GM12878 (cell line): ENCODE measurements around the gene FCGR2B. TPM values are rescaled to one million over a fixed set of nuclear protein-coding genes. Genes with fewer than 3 reads are reported as not detected.
"Not testable (repeated sequence)": the region's sequence is repeated elsewhere in the genome, so short reads cannot be mapped to it uniquely, and the experiment has no call there.

Experiments used
- ATAC-seq: fragments of 200-7000 bp; cut with Tn5 transposase; 3 replicates; pipeline ENCODE4 v1.9.1; 2020; ENCODE audit warnings: mild to moderate bottlenecking, moderate library complexity
- BruUV-seq: library from RNA; stranded (reverse); fragments of 400-500 nt; replicated peaks from 2 replicates; lab custom pipeline; 2021; lab: Mats Ljungman, UMichigan
- CTCF ChIA-PET: fragments of 300-600 bp; sonication (Branson Sonifier 250); formaldehyde crosslinking; extraction: SDS; loops from one replicate; lab custom pipeline; 2021; ENCODE audit warnings: inconsistent platforms; lab: Yijun Ruan, JAX
- POLR2A ChIA-PET: fragments of 350-600 bp; formaldehyde crosslinking; extraction: SDS; loops from one replicate; lab custom pipeline; 2021; ENCODE audit warnings: inconsistent platforms; lab: Charles Lee
- RAD21 ChIA-PET: fragments of 300-600 bp; sonication (Branson Sonifier 250); formaldehyde crosslinking; loops from one replicate; lab custom pipeline; 2023; ENCODE audit warnings: antibody characterized with exemption; ENCODE audit not compliant: unreplicated experiment; lab: Charles Lee
- SMC1A ChIA-PET: fragments of 300-600 bp; sonication (Branson Sonifier 250); formaldehyde crosslinking; loops from one replicate; lab custom pipeline; 2023; ENCODE audit not compliant: unreplicated experiment, uncharacterized antibody; lab: Charles Lee
- DNase-seq: peaks from one replicate; pipeline ENCODE4 v3.0.0-alpha.2; 2011; ENCODE audit warnings: low read depth, low spot score
- FAIRE-seq: peaks from 3 replicates; lab custom pipeline; 2011; peaks lifted over from hg19 to GRCh38; lab: Jason Lieb, UNC
- H2AFZ ChIP-seq: 2 replicates; pipeline ENCODE4 v1.6.0; 2011; ENCODE audit warnings: low read depth, low read length, control low read depth; ENCODE audit not compliant: control insufficient read depth
- H3K27ac ChIP-seq: 2 replicates; pipeline ENCODE4 v1.5.1; 2011; ENCODE audit warnings: control low read depth; ENCODE audit not compliant: control insufficient read depth, insufficient read depth
- H3K27me3 ChIP-seq, 2 experiments: replicated peaks in 1 of 2; 2 replicates each; pipeline versions ENCODE4 v1.6.0 to v1.6.1; 2011; ENCODE audit warnings: low read length in 1 of 2; ENCODE audit not compliant: control insufficient read depth in 2 of 2, insufficient read depth in 2 of 2
- H3K36me3 ChIP-seq, 2 experiments: 2 replicates each; pipeline ENCODE4 v1.5.1; 2011; ENCODE audit warnings: low read length in 1 of 2; ENCODE audit not compliant: control insufficient read depth in 2 of 2, insufficient read depth in 2 of 2
- H3K4me1 ChIP-seq: 2 replicates; pipeline ENCODE4 v1.6.1; 2011; ENCODE audit warnings: mild to moderate bottlenecking, low read length, moderate library complexity, mixed read lengths; ENCODE audit not compliant: control insufficient read depth, insufficient read depth
- H3K4me2 ChIP-seq: 2 replicates; pipeline ENCODE4 v1.6.0; 2011; ENCODE audit warnings: control low read depth; ENCODE audit not compliant: control insufficient read depth, insufficient read depth
- H3K4me3 ChIP-seq: fragments of 200-600 bp; sonication (generic); 2 replicates; pipeline ENCODE4 v1.5.1; 2016
- H3K79me2 ChIP-seq: 2 replicates; pipeline ENCODE4 v1.6.0; 2011; ENCODE audit warnings: low read length; ENCODE audit not compliant: control insufficient read depth, insufficient read depth
- H3K9ac ChIP-seq: 2 replicates; pipeline ENCODE4 v1.8.0; 2011; ENCODE audit warnings: low read length, control low read depth, mixed read lengths; ENCODE audit not compliant: control insufficient read depth, insufficient read depth
- H3K9me3 ChIP-seq: replicated peaks from 3 replicates; pipeline ENCODE4 v1.5.1; 2011; ENCODE audit warnings: mild to moderate bottlenecking, low read length; ENCODE audit not compliant: control insufficient read depth, insufficient read depth
- H4K20me1 ChIP-seq: 2 replicates; pipeline ENCODE4 v1.6.0; 2011; ENCODE audit not compliant: control insufficient read depth, insufficient read depth
- CTCF ChIP-seq, 3 experiments: IDR thresholded peaks in 2 of 3; conservative IDR thresholded peaks in 1 of 3; 2 replicates each; pipeline ENCODE4 v1.5.1; 2011; ENCODE audit warnings: low read depth in 3 of 3, low read length in 3 of 3, mild to moderate bottlenecking in 3 of 3, control low read depth in 2 of 3, moderate library complexity in 2 of 3, inconsistent platforms in 1 of 3, mixed read lengths in 1 of 3; ENCODE audit not compliant: control insufficient read depth in 2 of 3, insufficient read depth in 1 of 3; ENCODE audit errors: extremely low read depth in 1 of 3
- ETV6 ChIP-seq, 2 experiments: fragments of 450-650 bp in 1 of 2; IDR thresholded peaks in 1 of 2; conservative IDR thresholded peaks in 1 of 2; 2 replicates each; pipeline ENCODE4 v1.6.1; 2014; ENCODE audit warnings: antibody characterized with exemption in 1 of 2, borderline replicate concordance in 1 of 2, low read depth in 1 of 2, mild to moderate bottlenecking in 1 of 2, moderate library complexity in 1 of 2
- RAD21 ChIP-seq: IDR thresholded peaks from 2 replicates; pipeline ENCODE4 v1.6.1; 2011; ENCODE audit warnings: mild to moderate bottlenecking, low read depth, low read length, moderate library complexity; ENCODE audit not compliant: insufficient read depth
- SMC3 ChIP-seq: IDR thresholded peaks from 2 replicates; pipeline ENCODE4 v1.6.1; 2011; ENCODE audit warnings: low read length, improper control_type of control experiment, borderline replicate concordance
- WGBS: methylation state at CpG from one replicate; pipeline ENCODE4 v1.1.6; 2016; ENCODE audit warnings: low lambda C conversion rate; ENCODE audit not compliant: insufficient replicate concordance, insufficient coverage; ENCODE audit errors: missing lambda C conversion rate; 5-methylcytosine and 5-hydroxymethylcytosine counted together
- in situ Hi-C: fragments of 300-500 bp; cut with MboI; formaldehyde crosslinking; loops from 9 replicates; pipeline ENCODE4 v1.14.3; 2018; ENCODE audit warnings: mixed read lengths
- intact Hi-C: fragments of 100-400 bp; cut with micrococcal nuclease; formaldehyde crosslinking; loops from one replicate; pipeline ENCODE4 v1.14.2; 2022; ENCODE audit not compliant: unreplicated experiment
- polyA plus RNA-seq, 11 experiments: library from polyadenylated mRNA; depleted of rRNA in 4 of 11; unstranded in 6 of 11; stranded (reverse) in 5 of 11; fragments of >200 nt; fragmentation: Nextera tagmentation in 4 of 11; fragmentation: Illumina TruSeq in 1 of 11; extraction: Ambion mirVana in 4 of 11; extraction: Trizol in 1 of 11; gene quantifications; 1 replicate in 1 of 11; 2 replicates in 10 of 11; pipeline versions ENCODE4 v1.2.1 to v1.2.3, GENCODE V29; 2011 to 2016; ENCODE audit warnings: inconsistent platforms in 2 of 11, missing spikeins in 2 of 11, low read depth in 1 of 11
- total RNA-seq, 4 experiments: library from RNA; depleted of rRNA in 3 of 4; stranded (reverse); fragments of >200 nt in 3 of 4; fragmentation: Illumina TruSeq in 1 of 4; extraction: Trizol in 1 of 4; gene quantifications; 2 replicates each; pipeline versions ENCODE4 v1.2.1 to v1.2.3, GENCODE V29; 2013 to 2021

The FCGR2B gene
- total and polyA plus RNA-seq, 10 of the 15 experiments (the other 5 are each of a cell fraction or from before 2014, with no cell fraction given): 76.6 to 216 (median 108) TPM

GRCh38 chr1:161642697-161643096, 20.2 kb upstream of the FCGR2B start:
- SMC1A ChIA-PET: interaction anchor here (0.9 kb wide), 1 partner anchor 96 kb away, joined by 6 read pairs; no protein-coding TSS in a partner anchor
- H3K79me2 ChIP-seq, H4K20me1 ChIP-seq: not testable (repeated sequence)
- TF ChIP-seq CTCF (IDR thresholded peaks at IDR 0.05 in 2 of 3, conservative IDR thresholded peaks at IDR 0.05 in 1 of 3; ENCODE audit: control insufficient read depth in 2 of 3, extremely low read depth in 1 of 3, insufficient read depth in 1 of 3, low read depth in 3 of 3, low read length in 3 of 3) (peak in 2 of 3 experiments; percentile 14 to 24; a peak in 1 of 6 replicates), ETV6 (conservative IDR thresholded peaks at IDR 0.05 in 1 of 2, IDR thresholded peaks at IDR 0.05 in 1 of 2; ENCODE audit: borderline replicate concordance in 1 of 2, low read depth in 1 of 2) (peak in 1 of 2 experiments; percentile 71; a peak in 2 of 4 replicates), SMC3 (0 out of 2 replicates have a peak, but pooled peaks have one; percentile 8), RAD21 (0 out of 2 replicates have a peak, but pooled peaks have one; percentile 23)
- TF ChIP-seq, all 136 proteins: peak for 4; not testable (repeated sequence) for 132
- CTCF ChIA-PET: interaction anchor here (0.8 to 1.3 kb wide), 2 partner anchors 96 to 155 kb away, joined by 3 to 4 read pairs; no protein-coding TSS in a partner anchor
- H3K27ac ChIP-seq, H3K27me3 ChIP-seq, H3K4me2 ChIP-seq, POLR2A ChIA-PET, H3K4me3 ChIP-seq, in situ Hi-C loops, RAD21 ChIA-PET, H3K9ac ChIP-seq, DNase-seq, H3K36me3 ChIP-seq, BruUV-seq, H2AFZ ChIP-seq, FAIRE-seq, H3K4me1 ChIP-seq, H3K9me3 ChIP-seq: not testable (repeated sequence)
- intact Hi-C loops: loop anchor here (10.0 kb wide), 1 partner anchor 158 kb away; no protein-coding TSS in a partner anchor
- peak; percentile 62 for ATAC-seq
- WGBS: 0% methylated on average over 1 of the region's 1 CpG

GRCh38 chr1:161643481-161644208, 19.3 kb upstream of the FCGR2B start:
- H3K79me2 ChIP-seq, DNase-seq, ATAC-seq, H3K9ac ChIP-seq, BruUV-seq, POLR2A ChIA-PET, H3K27ac ChIP-seq, RAD21 ChIA-PET, FAIRE-seq, H2AFZ ChIP-seq, H4K20me1 ChIP-seq, H3K36me3 ChIP-seq, H3K4me3 ChIP-seq, in situ Hi-C loops, H3K4me1 ChIP-seq, H3K27me3 ChIP-seq, H3K9me3 ChIP-seq: not testable (repeated sequence)
- ChIA-PET CTCF (interaction anchor here (0.8 to 1.3 kb wide), 2 partner anchors 95 to 156 kb away, joined by 3 to 4 read pairs; no protein-coding TSS in a partner anchor), SMC1A (interaction anchor here (0.9 kb wide), 1 partner anchor 95 kb away, joined by 6 read pairs; no protein-coding TSS in a partner anchor)
- WGBS: 62% methylated on average over 4 of the region's 5 CpGs
- 0 out of 2 replicates have a peak overlapping the region, but pooled peaks have one; percentile 17 for H3K4me2 ChIP-seq
- intact Hi-C loops: loop anchor here (10.0 kb wide), 1 partner anchor 159 kb away; no protein-coding TSS in a partner anchor
